Adrenal gland (tissue), 12 donors: ENCODE measurements around the gene CRELD2. TPM values are rescaled to one million over a fixed set of nuclear protein-coding genes. Genes with fewer than 3 reads are reported as not detected.

Experiments used
- DNase-seq, 7 donors: peaks; one replicate each; pipeline ENCODE4 v3.0.0-alpha.2; 2019 to 2020
- H3K27ac ChIP-seq, 5 donors: fragments of 200-600 bp; sonication (generic) in 4 of 5; 1 replicate in 3 of 5; 2 replicates in 2 of 5; pipeline versions ENCODE4 v1.5.1 to v1.8.0; 2016 to 2020; ENCODE audit warnings: mild to moderate bottlenecking in 1 of 5
- H3K27me3 ChIP-seq: fragments of 200-600 bp; 2 replicates; pipeline ENCODE4 v1.8.0; 2021
- H3K36me3 ChIP-seq, 2 donors: fragments of 200-600 bp; replicated peaks in 1 of 2; 1 replicate in 1 of 2; 2 replicates in 1 of 2; pipeline versions ENCODE4 v1.5.1 to v1.8.0; 2018 to 2022
- H3K4me1 ChIP-seq, 2 donors: fragments of 200-600 bp; replicated peaks in 1 of 2; 1 replicate in 1 of 2; 2 replicates in 1 of 2; pipeline versions ENCODE4 v1.5.1 to v1.8.0; 2018 to 2021
- H3K4me3 ChIP-seq, 4 donors: fragments of 200-600 bp; sonication (generic) in 3 of 4; one replicate each; pipeline ENCODE4 v1.5.1; 2016 to 2018
- H3K9me3 ChIP-seq, 3 donors: fragments of 200-600 bp; sonication (generic) in 1 of 3; replicated peaks in 1 of 3; 1 replicate in 2 of 3; 2 replicates in 1 of 3; pipeline versions ENCODE4 v1.5.1 to v1.8.0; 2016 to 2021
- POLR2A ChIP-seq, 2 donors: fragments of 450-650 bp; IDR thresholded peaks; one replicate each; pipeline ENCODE4 v1.6.1; 2017; ENCODE audit warnings: antibody characterized with exemption in 2 of 2, mild to moderate bottlenecking in 2 of 2, moderate library complexity in 1 of 2
- WGBS, 4 donors: extraction: QIAGEN DNeasy Blood & Tissue Kit in 2 of 4; methylation state at CpG; one replicate each; pipeline versions ENCODE4 v1.1.5 to v1.1.7; 2013 to 2017; 5-methylcytosine and 5-hydroxymethylcytosine counted together
- intact Hi-C, 2 donors: fragments of 100-400 bp; cut with DNase I; formaldehyde crosslinking; loops; one replicate each; pipeline versions ENCODE4 v1.14.1 to v1.15.0; 2022 to 2023
- polyA plus RNA-seq, 3 donors: library from polyadenylated mRNA; stranded (reverse); fragments of 200-250 nt in 2 of 3; fragments of 350-450 nt in 1 of 3; fragmentation: Illumina TruSeq in 1 of 3; extraction: RNeasy Lipid Tissue Mini Kit (QIAGEN cat#74804) in 1 of 3; gene quantifications; one replicate each; pipeline ENCODE4 v1.2.3, GENCODE V29; 2013 to 2014
- total RNA-seq, 9 donors: library from RNA; depleted of rRNA in 4 of 9; stranded (reverse); fragments of >200 nt in 4 of 9; fragments of 120-200 nt in 1 of 9; fragmentation: NEBNext Ultra II Directional in 1 of 9; extraction: Animal tissue kit (Norgen Biotek cat#: 25700) in 1 of 9; gene quantifications; one replicate each; pipeline versions ENCODE4 v1.1.0 to v1.2.4, GENCODE V29; 2013 to 2023
- TF ChIP-seq, protein P1 (sequence below), 6 experiments: fragments of 450-650 bp in 4 of 6; fragments of 200-600 bp in 2 of 6; sonication (generic) in 1 of 6; IDR thresholded peaks; 1 replicate in 5 of 6; 2 replicates in 1 of 6; pipeline versions ENCODE4 v1.5.1 to v1.8.0; 2016 to 2021; ENCODE audit warnings: antibody characterized with exemption in 6 of 6, mild to moderate bottlenecking in 2 of 6, moderate library complexity in 1 of 6
- donor health status: healthy with polysubstance abuse.
- donor health status: Bipolar disorder and iron deficiency.
- donor health status: DM: yes; HTN: yes; CAD: no.
- donor health status: DM: no; HTN: no; CAD: no.
- donor health status: DM: no; HTN: no; CAD: no.
- donor health status: DM: yes; HTN: yes; CAD: no.

Gene CRELD2
- total and polyA plus RNA-seq, 12 donors = 14.5 to 63.4 (median 36.2) TPM

DNA sequence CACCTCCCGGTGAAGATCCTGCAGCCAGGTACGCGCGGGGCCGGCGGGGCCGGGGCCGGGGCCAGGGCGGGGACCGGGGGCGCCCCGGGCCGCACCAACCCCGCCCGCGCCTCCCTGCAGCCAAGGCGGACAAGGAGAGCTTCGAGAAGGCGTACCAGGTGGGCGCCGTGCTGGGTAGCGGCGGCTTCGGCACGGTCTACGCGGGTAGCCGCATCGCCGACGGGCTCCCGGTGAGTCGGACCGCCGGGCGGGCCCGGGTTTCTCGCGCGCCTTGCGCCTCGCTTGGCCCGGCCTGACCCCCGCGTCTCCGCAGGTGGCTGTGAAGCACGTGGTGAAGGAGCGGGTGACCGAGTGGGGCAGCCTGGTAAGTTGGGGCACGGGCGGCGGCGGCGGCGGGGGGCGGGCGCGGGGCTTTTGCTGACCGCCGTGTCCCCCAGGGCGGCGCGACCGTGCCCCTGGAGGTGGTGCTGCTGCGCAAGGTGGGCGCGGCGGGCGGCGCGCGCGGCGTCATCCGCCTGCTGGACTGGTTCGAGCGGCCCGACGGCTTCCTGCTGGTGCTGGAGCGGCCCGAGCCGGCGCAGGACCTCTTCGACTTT is 42.7 kb downstream of the CRELD2 start:
- H3K36me3 ChIP-seq = peaks cover 0 to 18% of the 10 kb centered on the region in 2 donors
- H3K4me3 ChIP-seq = peak overlapping the region; percentile 48 to 99 (median 76)
- peak; percentile 46 to 70 (median 61) for DNase-seq
- TF ChIP-seq, protein P1, sequence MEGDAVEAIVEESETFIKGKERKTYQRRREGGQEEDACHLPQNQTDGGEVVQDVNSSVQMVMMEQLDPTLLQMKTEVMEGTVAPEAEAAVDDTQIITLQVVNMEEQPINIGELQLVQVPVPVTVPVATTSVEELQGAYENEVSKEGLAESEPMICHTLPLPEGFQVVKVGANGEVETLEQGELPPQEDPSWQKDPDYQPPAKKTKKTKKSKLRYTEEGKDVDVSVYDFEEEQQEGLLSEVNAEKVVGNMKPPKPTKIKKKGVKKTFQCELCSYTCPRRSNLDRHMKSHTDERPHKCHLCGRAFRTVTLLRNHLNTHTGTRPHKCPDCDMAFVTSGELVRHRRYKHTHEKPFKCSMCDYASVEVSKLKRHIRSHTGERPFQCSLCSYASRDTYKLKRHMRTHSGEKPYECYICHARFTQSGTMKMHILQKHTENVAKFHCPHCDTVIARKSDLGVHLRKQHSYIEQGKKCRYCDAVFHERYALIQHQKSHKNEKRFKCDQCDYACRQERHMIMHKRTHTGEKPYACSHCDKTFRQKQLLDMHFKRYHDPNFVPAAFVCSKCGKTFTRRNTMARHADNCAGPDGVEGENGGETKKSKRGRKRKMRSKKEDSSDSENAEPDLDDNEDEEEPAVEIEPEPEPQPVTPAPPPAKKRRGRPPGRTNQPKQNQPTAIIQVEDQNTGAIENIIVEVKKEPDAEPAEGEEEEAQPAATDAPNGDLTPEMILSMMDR (IDR thresholded peaks at IDR 0.05) = no peak
- TF ChIP-seq POLR2A (IDR thresholded peaks at IDR 0.05) = no peak
- peaks cover 33 to 45% of the 10 kb centered on the region in 2 donors for H3K4me1 ChIP-seq
- 0 to 1% (median 1%) methylated on average over 2 to 84 of the region's 84 CpGs; no CpG with 5 or more reads in 1 of the 4 donors for WGBS, 4 donors
- H3K27ac ChIP-seq = peak overlapping the region; percentile 60 to 100 (median 94)
- no peaks in the 10 kb centered on the region for H3K27me3 ChIP-seq
- intact Hi-C loops = no loop called here
- no peaks in the 10 kb centered on the region for H3K9me3 ChIP-seq

DNA sequence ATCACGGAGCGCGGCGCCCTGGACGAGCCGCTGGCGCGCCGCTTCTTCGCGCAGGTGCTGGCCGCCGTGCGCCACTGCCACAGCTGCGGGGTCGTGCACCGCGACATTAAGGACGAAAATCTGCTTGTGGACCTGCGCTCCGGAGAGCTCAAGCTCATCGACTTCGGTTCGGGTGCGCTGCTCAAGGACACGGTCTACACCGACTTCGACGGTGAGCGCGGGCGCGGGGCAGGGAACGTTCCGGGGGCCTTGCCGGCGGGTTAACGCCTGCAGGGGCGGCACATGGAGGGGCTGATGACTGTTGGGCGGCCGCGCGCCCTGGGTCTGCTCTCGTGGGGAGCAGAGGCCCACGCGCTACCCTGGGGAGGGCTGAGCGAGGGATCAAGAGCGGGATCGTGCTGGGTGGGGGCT is 43.2 kb downstream of the CRELD2 start:
- 0 to 3% (median 2%) methylated on average over 2 to 49 of the region's 49 CpGs; no CpG with 5 or more reads in 1 of the 4 donors for WGBS, 4 donors
- peak in 1 of 7 donors; percentile 56 for DNase-seq
- no peaks in the 10 kb centered on the region for H3K27me3 ChIP-seq
- H3K4me1 ChIP-seq = peaks cover 38 to 50% of the 10 kb centered on the region in 2 donors
- peak overlapping the region; percentile 48 to 99 (median 76) for H3K4me3 ChIP-seq
- peak overlapping the region; percentile 60 to 100 (median 94) for H3K27ac ChIP-seq
- H3K9me3 ChIP-seq = no peaks in the 10 kb centered on the region
- H3K36me3 ChIP-seq = peaks cover 0 to 18% of the 10 kb centered on the region in 2 donors
- intact Hi-C loops = no loop called here
- peak in 1 of 2 donors; percentile 5 for TF ChIP-seq POLR2A (IDR thresholded peaks at IDR 0.05)
- TF ChIP-seq, protein P1 (IDR thresholded peaks at IDR 0.05) = no peak

DNA sequence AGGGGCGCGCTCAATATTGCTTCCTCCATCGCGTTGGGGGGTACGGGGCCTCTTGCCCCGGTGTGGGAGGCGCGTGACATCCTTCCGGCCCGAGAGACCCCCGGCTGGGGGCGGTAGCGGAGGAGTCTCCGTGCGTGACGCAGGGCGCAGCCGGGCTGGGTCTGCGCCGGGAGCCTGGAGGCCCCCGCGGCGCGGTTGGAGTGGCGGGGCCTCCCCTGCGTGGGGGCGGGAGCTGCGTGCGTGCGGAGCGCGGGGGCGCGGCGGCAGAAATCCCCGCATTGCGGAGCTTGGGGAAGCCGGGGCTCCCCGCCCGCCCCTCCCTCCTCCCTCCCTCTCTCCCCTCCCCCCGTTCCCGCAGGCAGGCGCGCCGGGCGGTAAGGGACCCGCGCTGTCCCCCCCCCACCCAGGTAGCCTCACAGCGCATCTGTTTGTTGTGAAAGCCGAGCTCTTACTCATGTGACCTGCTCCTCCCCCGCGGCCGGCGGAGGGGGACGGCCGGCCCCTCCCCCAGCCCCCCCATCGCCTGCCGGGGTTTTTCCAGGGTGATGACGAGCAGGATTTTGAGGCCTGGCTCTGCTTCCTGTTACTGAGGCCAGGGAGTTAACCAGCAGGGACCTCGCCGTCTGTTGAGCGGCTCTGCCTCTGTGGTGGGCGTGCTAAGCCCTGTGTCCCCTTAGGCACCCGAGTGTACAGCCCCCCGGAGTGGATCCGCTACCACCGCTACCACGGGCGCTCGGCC is 43.7 kb downstream of the CRELD2 start:
- Histone ChIP-seq H3K4me3 (peak overlapping the region; percentile 48 to 99 (median 76)), H3K9me3 (no peaks in the 10 kb centered on the region), H3K27ac (peak overlapping the region; percentile 73 to 100 (median 94)), H3K27me3 (no peaks in the 10 kb centered on the region), H3K4me1 (peaks cover 43 to 56% of the 10 kb centered on the region in 2 donors), H3K36me3 (peaks cover 0 to 18% of the 10 kb centered on the region in 2 donors)
- peak; percentile 60 to 85 for TF ChIP-seq POLR2A (IDR thresholded peaks at IDR 0.05)
- TF ChIP-seq, protein P1 (IDR thresholded peaks at IDR 0.05) = no peak
- intact Hi-C loops = no loop called here
- WGBS, 4 donors = 0 to 3% (median 2%) methylated on average over 6 to 69 of the region's 70 CpGs; no CpG with 5 or more reads in 1 of the 4 donors
- peak; percentile 94 to 98 (median 95) for DNase-seq
